Stomach (tissue), 4 donors: ENCODE measurements around the gene CD84.

Source experiments
- CTCF ChIP-seq, 7 experiments: fragments of 450-650 bp in 4 of 7; fragments of 200-600 bp in 3 of 7; sonication (generic) in 3 of 7; IDR thresholded peaks; one replicate each; pipeline ENCODE4 v1.5.1; 2016 to 2019; ENCODE audit warnings: antibody characterized with exemption in 7 of 7, control low read depth in 2 of 7, mild to moderate bottlenecking in 1 of 7
- POLR2AphosphoS5 ChIP-seq, 3 donors: sonication (generic); formaldehyde crosslinking; IDR thresholded peaks; one replicate each; pipeline ENCODE4 v1.6.1; 2016; ENCODE audit warnings: antibody characterized with exemption in 3 of 3

- no peak for TF ChIP-seq CTCF (IDR thresholded peaks at IDR 0.05)
- TF ChIP-seq POLR2AphosphoS5 (IDR thresholded peaks at IDR 0.05) = no peak
Observed at GRCh38 chr1:160500321-160500990, 78.8 kb downstream of the CD84 start.
